SK-N-MC (cell line): ENCODE data around the gene C15orf40.

ENCODE experiments used
- EZH2 ChIP-seq: fragments of 200-600 bp; sonication (generic); IDR thresholded peaks from one replicate; pipeline ENCODE4 v1.6.1; 2017; ENCODE audit warnings: antibody characterized with exemption
- FOXP2 ChIP-seq: optimal IDR thresholded peaks from 2 replicates; pipeline ENCODE3; 2011; ENCODE audit warnings: mild to moderate bottlenecking, moderate library complexity; ENCODE audit not compliant: insufficient read depth; ENCODE audit errors: extremely low read length, control extremely low read depth

DNA sequence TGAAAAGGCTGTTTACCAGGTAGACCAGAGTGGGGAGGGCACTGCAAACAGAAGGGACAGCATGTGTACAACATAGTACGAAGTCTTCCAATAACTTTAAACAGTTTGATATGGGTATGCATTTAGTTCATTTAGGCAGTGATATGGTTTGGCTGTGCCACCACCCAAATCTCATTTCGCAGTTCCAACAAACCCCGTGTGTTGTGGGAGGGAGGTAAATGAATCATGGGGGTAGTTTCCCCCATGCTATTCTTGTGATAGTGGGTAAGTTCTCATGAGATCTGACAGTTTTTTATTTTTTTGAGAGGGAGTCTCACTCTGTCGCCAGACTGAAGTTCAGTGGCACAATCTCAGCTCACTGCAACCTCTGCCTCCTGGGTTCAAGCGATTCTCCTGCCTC, 33.0 kb downstream of the C15orf40 start:
- TF ChIP-seq EZH2 (no peak), FOXP2 (no peak)
